Cardiac septum (tissue), 1 donor: ENCODE measurements around the gene ECEL1. TPM values are rescaled to one million over a fixed set of nuclear protein-coding genes. Genes with fewer than 3 reads are reported as not detected.
"Not testable (repeated sequence)": the region's sequence is repeated elsewhere in the genome, so short reads cannot be mapped to it uniquely, and the experiment has no call there.

Source experiments
- DNase-seq: peaks from one replicate; pipeline ENCODE4 v3.0.0-alpha.2; 2020; ENCODE audit warnings: low spot score
- intact Hi-C: fragments of 100-400 bp; cut with DNase I; formaldehyde crosslinking; loops from one replicate; pipeline ENCODE4 v1.14.0; 2022
- long read RNA-seq: library from polyadenylated mRNA; unstranded; transcript quantifications from one replicate; pipeline ENCODE4 v2.0.0, GENCODE V29; 2021
- total RNA-seq: library from RNA; stranded (reverse); fragmentation: NEBNext Ultra II Directional; extraction: Animal tissue kit (Norgen Biotek cat#: 25700); gene quantifications from one replicate; pipeline ENCODE4 v1.2.1, GENCODE V29; 2021
- donor health status: DM: no; HTN: no; CAD: no.

Gene ECEL1, protein sequence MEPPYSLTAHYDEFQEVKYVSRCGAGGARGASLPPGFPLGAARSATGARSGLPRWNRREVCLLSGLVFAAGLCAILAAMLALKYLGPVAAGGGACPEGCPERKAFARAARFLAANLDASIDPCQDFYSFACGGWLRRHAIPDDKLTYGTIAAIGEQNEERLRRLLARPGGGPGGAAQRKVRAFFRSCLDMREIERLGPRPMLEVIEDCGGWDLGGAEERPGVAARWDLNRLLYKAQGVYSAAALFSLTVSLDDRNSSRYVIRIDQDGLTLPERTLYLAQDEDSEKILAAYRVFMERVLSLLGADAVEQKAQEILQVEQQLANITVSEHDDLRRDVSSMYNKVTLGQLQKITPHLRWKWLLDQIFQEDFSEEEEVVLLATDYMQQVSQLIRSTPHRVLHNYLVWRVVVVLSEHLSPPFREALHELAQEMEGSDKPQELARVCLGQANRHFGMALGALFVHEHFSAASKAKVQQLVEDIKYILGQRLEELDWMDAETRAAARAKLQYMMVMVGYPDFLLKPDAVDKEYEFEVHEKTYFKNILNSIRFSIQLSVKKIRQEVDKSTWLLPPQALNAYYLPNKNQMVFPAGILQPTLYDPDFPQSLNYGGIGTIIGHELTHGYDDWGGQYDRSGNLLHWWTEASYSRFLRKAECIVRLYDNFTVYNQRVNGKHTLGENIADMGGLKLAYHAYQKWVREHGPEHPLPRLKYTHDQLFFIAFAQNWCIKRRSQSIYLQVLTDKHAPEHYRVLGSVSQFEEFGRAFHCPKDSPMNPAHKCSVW
- 0.27 TPM for total RNA-seq
- long read RNA-seq, partial matches to known transcripts, result 0 of 1 reads
- long read RNA-seq, other reads (novel, unspliced or antisense), result 0 of 1 reads

DNA sequence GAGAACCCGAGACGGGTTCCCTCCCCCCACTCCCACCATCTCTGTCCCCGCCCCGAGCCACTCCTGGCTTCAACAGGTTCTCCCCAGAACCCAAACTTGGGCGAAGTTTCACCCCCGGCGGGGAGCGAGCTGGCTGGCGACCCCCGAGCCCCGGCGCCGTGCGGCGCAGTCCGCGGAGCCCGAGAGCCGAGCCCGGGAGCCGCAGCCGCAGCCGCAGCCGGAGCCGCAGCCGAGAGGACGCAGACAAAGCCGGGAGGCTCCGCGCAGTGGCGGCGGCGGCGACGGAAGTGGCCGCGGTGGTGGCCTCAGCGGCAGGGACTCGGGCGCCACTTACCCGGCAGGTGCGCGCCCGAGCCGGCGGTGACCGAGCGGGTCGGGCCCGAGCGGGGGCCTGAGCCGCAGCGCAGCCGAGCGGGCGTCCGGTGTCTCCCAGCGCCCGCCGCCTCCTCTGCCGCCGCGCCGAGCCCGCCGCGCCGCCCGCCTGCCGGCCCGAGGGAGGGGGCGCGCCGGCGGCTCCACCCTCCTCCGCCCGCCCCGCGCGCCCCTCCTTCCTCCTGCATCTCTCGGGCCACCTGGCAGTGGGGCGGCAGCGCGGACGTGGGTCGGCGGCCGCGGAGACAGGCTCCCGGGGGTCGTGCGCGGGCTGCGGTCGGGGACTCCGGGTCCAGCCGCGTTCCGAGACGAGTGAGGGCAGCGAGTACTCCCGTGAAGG is at the start of gene ECEL1:
Gene ECEL1 (minus strand): TSS at position 450 of the 712 bp plus-strand sequence. CDS start 1,181 bp downstream, outside the sequence.
- intact Hi-C loops, result no loop called here
- DNase-seq, result no peak

DNA sequence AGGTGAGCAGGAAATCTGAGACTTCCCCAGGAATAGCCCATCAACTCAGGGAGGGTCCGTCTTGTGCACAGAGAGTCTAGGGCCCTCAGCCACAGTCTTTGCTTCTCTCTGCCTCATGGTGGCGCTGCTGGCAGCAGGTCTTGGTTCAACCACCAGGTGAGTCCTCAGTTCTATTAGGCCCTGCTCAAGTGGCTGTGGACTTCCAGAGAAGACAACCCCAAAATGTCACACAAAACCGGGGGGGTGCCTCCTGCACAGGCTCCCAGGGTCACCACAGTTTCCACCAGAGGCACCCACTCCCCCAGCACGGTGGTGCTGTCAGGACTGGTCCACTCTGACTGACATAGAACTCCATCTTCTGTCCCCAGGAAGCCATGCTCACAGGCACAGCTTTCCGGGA is 49.4 kb upstream of the ECEL1 start:
- DNase-seq, result peak; percentile 20
- intact Hi-C loops, result no loop called here

DNA sequence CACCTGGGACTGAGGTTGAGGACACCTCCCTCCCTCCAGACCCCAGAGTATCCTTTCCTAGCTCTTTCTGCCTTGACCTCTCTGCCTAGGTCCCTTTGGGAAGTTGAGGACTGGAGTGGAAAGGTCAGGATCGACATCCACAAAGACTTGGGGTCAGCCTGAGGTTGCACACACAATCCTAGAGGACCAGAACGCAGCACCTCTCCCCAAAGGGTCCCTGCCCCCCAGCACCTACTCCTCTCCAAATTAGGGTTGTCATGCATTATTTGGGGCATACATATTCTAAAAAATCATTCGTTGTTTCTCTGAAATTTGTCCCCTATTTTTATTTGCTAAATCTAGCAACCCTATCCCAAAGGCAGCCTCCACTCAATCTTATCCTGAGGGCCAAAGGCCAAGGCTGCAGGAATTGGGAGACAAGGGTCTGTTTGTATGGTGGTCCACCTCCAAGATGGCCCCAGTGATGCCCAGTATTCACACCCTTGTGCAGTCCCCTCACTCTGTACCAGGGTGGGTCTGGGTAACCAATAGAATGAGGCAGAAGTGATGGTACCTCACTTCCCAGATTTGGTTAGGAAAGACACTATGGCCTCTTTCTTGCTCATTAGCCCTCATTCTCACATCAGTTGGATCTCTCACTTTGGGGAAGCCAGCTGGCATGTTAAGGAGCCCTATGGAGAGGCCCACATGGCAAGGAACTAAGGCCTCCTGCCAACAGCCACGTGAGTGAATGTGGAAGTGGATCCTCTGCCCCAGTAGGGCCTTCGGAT is 48.3 kb upstream of the ECEL1 start:
- intact Hi-C loops, result no loop called here
- peak; percentile 66 for DNase-seq

DNA sequence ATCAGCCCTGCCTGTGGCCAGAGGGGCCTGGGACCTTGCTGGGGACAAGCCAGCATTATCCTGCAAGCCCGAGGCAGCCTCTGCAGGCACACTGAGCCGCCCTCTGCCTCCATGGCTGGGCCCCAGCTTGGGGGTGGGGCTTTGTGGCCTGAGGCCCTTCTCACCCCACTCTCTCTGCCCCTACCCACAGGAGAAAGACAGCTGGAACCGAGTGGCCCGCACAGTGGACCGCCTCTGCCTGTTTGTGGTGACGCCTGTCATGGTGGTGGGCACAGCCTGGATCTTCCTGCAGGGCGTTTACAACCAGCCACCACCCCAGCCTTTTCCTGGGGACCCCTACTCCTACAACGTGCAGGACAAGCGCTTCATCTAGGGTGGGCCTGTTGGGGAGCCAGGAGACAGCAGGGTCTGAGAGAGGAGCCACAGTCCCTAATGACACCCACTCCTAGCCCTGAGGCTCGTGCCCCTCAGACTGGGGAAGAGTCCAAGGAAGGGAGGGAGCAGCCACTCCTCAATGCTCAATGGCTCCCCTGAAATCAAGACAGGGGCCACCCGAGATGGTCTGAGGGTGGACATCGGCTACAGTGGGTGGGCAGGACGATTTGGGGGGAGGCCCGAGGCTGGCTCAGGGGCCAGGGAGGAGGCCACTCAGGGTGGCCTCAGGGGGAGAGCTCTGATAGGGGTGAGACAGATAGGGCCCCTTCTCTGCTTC is 47.5 kb upstream of the ECEL1 start:
- intact Hi-C loops, result no loop called here
- peak; percentile 59 for DNase-seq

DNA sequence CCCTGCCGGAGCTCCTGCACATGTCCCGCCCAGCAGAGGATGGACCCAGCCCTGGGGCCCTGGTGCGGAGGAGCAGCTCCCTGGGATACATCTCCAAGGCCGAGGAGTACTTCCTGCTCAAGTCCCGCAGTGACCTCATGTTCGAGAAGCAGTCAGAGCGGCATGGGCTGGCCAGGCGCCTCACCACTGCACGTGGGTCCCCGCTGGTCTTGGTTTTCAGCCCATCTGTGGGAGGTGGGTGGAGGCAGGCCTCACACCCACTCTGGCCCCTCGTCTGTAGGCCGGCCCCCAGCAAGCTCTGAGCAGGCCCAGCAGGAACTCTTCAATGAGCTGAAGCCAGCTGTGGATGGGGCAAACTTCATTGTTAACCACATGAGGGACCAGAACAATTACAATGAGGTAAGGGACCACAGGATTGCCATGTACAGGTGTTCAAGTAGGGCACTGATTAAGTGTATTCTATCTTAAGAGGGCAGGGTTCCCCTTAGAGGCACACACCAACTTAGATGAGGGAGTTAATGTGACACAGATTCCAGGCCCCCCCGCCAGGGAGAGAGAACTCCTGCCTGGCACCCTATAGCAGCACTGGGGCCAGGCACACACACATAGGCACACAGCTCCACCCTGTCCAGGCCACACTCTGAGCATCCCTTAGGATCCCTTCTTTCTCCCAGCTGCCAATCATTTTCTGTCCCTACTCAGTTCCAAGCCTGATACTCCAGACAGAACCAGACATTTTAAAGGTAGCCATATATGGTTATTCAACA is 46.5 kb upstream of the ECEL1 start:
- intact Hi-C loops, result no loop called here

DNA sequence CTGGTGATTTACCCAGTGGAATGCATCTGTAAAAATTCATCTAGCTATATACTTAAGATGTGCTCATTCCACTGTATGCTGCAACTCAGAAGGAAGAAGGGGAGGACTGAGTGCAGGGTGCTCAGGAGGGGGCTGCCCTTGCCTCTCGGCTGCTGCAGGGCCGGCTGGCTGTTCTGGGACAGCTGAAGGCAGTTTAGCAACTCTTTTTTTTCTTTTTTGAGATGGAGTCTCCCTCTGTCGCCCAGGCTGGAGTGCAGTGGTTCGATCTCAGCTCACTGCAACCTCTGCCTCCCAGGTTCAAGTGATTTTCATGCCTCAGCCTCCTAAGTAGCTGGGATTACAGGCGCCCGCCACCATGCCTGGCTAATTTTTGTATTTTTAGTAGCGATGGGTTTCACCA is 45.2 kb upstream of the ECEL1 start:
- intact Hi-C loops, result not testable (repeated sequence)
- DNase-seq, result peak; percentile 62

More for the DNA sequence above, 46.5 kb upstream of the ECEL1 start:
- DNase-seq, result peak; percentile 62

DNA sequence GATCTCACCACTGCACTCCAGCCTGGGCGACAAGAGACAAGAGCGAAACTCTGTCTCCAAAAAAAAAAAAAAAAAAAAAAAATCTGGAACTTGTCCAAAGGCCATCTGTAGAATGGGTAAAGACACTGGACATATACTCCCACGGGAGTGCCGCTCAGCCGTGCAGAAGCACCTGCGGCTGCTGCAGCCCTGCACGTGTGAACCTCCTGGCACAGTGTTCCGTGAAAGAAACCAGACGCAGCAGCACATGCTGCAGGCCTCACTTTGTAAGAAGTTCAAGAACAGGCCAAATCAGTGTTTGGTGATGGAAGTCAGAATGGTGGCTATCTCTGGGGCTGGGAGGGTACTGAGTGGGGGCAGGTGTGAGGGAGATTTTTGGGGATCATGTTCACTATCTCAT is 44.8 kb upstream of the ECEL1 start:
- peak; percentile 70 for DNase-seq
- intact Hi-C loops, result no loop called here

DNA sequence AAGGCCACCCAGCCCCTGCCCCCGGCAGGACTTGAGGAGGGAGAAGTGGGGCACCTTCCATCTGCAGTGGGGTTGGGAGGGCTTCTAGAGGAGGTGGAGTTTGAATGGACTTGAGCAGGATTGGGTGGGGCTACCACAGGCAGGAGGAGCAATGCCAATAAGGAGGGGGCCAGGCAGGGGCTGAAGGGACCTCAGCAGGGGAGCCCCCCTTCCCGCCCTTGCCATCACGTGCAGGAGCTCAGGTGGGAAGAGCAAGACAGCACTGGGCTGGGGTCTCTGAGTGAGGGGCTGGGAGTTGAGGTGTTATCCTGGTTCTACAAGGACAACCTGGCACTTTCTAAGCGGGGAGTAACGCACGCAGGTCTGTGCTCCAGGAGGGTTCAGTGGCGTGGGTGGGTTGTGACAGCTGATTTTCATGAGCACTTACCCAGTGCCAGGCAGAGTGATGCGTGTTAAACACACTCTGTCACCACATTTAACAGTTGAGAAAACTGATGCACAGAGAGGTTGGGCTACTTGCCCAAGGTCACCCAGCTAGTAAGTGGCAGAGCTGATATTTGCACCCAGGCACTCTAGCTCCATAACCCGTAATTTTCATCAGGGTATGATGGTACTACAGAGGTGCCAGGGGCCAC is 43.1 kb upstream of the ECEL1 start:
- DNase-seq, result no peak
- intact Hi-C loops, result no loop called here

DNA sequence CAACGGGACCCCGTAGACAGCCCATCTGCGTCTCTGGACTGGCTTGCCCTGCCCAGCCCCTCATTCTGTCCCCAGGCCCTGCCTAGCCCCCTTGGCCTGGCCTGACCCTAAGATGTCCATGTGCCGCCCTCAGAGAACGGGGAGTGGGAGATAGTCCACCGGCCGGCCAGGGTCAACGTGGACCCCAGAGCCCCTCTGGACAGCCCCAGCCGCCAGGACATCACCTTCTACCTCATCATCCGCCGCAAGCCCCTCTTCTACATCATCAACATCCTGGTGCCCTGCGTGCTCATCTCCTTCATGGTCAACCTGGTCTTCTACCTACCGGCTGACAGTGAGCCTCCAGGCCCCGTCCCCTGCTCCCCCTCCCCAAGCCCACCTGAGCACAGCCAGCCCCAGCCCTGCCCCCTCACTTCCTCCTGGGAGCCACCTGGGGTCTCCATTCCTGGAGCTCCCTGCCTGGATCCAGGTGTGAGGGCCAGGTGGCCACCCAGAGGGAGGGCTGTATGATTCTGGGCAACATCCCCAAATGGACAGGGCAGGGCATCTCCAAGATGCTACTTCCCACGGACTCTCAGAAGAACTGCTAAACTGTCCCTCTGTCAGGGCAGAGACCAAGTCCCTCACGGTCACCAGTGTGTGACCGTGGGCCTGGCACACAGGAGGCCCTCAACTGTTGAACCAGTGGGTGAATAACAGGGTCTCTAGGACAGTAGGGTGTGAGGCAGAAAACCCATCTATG is 42.3 kb upstream of the ECEL1 start:
- intact Hi-C loops, result no loop called here
- DNase-seq, result no peak

DNA sequence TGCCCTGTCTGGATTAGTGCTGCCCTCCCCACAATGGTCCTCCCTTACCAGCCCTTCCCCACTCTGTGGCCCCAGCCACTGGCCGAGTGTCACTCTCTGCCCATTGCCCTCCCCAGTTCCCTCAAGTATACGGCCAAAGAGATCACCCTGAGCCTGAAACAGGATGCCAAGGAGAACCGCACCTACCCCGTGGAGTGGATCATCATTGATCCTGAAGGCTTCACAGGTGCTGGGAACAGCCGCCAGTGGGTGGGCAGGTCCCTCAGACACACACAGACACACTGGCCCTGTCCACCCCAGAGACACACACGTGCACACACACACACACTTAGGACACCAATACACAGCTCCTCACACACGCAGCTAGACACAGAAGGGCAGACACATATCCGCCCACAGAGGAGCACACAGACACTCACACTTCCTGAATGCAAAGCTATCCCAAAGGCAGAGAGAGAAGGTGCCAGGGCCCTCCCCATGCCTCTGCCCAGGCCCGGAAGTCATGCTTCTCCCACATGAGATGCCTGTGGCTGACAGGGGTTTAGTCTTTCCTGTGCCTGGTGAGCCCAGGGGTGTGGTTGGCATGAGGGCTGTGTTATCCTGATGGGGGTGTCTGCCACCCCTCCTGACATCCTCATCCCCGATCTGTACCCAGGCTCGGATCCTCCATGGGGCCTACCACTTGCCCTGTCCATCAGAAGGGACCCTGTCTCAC is 41.3 kb upstream of the ECEL1 start:
- intact Hi-C loops, result no loop called here
- DNase-seq, result no peak

DNA sequence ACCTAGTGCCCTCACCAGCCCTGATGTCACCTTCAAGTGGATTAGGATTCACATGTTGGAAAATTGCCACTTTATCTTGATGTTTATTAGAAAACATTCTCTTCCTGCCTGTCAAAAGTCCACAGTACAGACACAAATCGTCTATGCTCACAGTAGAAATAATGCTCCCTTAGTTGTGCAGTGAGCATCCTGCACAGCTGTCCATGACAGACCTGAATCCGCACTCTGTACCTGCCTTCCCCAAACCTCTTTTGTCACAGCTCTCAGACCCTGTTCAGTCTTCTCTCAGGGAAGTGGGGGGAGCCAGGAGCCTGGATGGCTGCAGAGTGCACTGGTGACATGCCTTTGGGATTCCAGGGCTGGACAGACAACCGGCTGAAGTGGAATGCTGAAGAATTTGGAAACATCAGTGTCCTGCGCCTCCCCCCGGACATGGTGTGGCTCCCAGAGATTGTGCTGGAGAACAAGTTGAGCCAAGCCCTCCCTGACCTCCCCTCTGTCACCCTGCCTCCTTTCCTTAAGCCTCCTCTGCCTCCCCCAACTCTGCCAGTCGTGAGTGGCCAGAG is 40.4 kb upstream of the ECEL1 start:
- intact Hi-C loops, result no loop called here

DNA sequence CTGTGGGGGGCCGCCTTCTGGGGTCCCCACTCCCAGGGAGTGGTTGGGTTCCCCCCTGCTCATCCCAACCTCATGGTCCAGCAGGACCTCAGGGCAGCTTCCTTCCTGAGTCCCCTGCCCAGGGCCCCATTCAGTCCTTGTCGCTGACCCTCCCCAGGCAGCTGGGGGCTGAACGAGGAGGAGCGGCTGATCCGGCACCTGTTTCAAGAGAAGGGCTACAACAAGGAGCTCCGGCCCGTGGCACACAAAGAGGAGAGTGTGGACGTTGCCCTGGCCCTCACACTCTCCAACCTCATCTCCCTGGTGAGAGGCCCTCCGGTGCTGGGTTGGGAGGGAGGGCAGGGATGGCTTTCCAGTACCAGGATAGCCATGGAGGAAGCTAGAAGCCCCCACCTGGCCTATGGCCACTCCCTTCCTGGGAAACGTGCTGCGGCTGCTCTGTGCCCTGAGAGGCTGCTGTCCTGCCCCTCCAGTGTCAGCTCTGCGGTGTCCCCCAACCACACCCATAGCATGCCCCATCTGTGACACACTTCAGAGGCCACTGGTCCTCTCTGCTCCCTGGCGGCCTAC is 38.8 kb upstream of the ECEL1 start:
- no peak for DNase-seq
- intact Hi-C loops, result no loop called here

More for the DNA sequence above, 40.4 kb upstream of the ECEL1 start:
- no peak for DNase-seq

DNA sequence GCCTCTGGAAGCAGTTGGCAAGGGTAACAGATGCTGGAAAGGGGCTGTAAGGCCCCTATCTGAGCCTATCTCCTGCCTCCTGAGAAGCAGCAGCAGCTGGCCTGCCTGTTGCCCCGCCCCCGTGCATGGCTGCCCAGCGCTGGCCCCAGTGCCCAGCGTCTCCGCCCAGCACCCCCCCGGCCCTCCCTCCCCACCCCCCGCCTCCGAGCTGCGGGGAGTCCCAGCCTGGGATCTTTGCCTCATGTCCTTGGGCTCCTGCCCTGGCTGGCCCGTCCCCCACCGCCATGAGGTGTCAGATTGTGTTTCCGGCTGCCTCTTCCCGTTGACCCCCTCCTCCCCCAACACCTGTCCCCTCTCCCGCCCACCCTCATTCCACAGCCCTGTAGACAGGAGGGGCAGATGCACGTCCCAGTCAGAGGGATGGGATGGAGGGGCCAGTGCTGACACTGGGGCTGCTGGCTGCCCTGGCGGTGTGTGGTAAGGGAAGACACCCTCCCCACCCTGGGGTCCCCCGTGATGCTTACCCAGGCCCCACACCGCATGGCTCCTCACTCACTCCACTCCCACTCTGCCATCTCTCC is 38.2 kb upstream of the ECEL1 start, which contains the start of gene CHRND:
Gene CHRND (plus strand): TSS at position 370 of the 581 bp plus-strand sequence. CDS start 56 bp downstream, at position 426.
- intact Hi-C loops, result no loop called here
- DNase-seq, result no peak

DNA sequence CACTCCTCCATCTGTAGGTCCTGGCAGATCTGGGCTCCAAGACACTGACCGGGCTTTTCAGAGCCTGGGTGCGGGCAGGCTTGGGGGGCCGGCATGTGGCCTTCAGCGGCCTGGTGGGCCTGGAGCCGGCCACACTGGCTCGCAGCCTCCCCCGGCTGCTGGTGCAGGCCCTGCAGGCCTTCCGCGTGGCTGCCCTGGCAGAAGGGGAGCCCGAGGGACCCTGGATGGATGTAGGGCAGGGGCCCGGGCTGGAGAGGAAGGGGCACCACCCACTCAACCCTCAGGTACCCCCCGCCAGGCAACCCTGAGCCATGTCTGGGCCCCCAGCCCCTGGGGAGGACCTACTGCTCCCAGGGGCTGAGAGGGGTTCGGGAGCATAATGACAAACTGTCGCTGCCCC is 37.6 kb upstream of the ECEL1 start:
- DNase-seq, result no peak

DNA sequence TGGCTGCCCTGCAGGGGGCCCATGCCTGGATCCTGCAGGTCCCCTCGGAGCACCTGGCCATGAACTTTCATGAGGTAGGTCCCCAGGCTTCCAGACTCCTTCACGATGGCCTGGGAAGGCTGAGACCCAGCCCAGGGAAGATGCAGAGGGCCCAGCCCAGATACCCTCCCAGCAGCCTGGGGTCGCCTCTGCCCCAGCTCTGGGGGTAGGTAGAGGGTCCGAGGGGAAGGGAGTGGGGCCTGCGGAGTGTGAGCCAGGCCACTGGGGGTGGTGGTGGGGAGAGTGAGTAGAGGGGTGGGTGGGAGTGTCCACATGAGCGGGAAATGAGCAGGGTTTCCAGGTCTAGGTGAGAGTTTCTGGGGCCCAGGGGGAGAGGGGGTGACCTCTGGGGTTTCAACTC is 37.1 kb upstream of the ECEL1 start:
- intact Hi-C loops, result loop anchor here (5.0 kb wide), 1 partner anchor 617 kb away; no protein-coding TSS in a partner anchor
- DNase-seq, result no peak

More for the DNA sequence above, 37.6 kb upstream of the ECEL1 start:
- intact Hi-C loops, result no loop called here
